ENCODE results near the gene TRAPPC10. TPM values are rescaled to one million over a fixed set of nuclear protein-coding genes. Genes with fewer than 3 reads are reported as not detected.

Gene TRAPPC10
- total and polyA plus RNA-seq, 9 of the 15 experiments (the other 6 are each of a cell fraction or from before 2014, with no cell fraction given): 1.1 to 33.8 (median 24.3) TPM

DNA sequence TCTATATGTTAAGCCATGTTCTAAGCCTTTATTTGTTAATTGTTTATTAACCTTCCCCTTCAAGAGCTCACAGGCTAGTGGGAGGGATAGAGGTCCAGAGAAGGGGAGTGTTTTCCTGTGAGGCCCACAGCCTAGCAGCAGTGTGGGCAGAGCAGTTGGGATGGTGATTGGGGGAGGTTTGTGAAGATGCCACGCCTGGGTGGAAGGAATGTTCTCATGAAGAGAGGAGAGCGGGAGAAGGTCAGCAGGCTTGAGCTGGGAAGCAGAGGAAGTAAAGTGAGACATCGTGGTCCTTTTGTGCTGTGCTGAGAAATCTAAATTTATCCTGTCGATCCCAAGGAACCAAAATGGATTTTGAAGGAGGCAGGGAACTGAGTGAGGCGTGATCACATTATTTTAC lies 42.6 kb downstream of the TRAPPC10 start:
- H3K4me1 ChIP-seq (replicated peaks in 1 of 2; ENCODE audit: control insufficient read depth in 2 of 2, insufficient read depth in 2 of 2, low read length in 2 of 2): 0 out of 5 replicates have a peak, but pooled peaks cover 0 to 8% of the 10 kb centered on the region in 2 experiments
- H3K9me3 ChIP-seq (replicated peaks; ENCODE audit: control insufficient read depth, insufficient read depth, low read depth, low read length): no peaks in the 10 kb centered on the region
- POLR2A ChIA-PET: interaction anchor here (0.6 to 1.9 kb wide), 4 partner anchors 9 to 200 kb away, joined by 3 to 4 read pairs (median 3); no protein-coding TSS in a partner anchor
- no peak overlapping the region for H2AFZ ChIP-seq (ENCODE audit: low read depth, low read length)
- no peak overlapping the region for H3K27ac ChIP-seq (ENCODE audit: extremely low read depth, low read depth, low read length)
- CTCF ChIA-PET (ENCODE audit: low intra/inter-chr PET ratio): no interaction called here
- H3K27me3 ChIP-seq (ENCODE audit: control insufficient read depth in 2 of 2, insufficient read depth in 2 of 2, low read length in 2 of 2): no peaks in the 10 kb centered on the region
- ATAC-seq (no peak), FAIRE-seq (no peak), DNase-seq (ENCODE audit: extremely low read depth in 1 of 4, low spot score in 3 of 4) (no peak)
- no TSS peak for BruUV-seq (replicated peaks)
- no peak overlapping the region for H3K4me3 ChIP-seq
- H3K79me2 ChIP-seq (ENCODE audit: control insufficient read depth, insufficient read depth, low read length): peaks cover 25% of the 10 kb centered on the region; the same call in 2 of the 3 replicates
- intact Hi-C loops (cut with micrococcal nuclease) (no loop called here), in situ Hi-C loops (cut with MboI) (no loop called here)
- WGBS (ENCODE audit: insufficient coverage, low coverage, missing lambda C conversion rate): 96% methylated on average over 5 of the region's 5 CpGs
- H4K20me1 ChIP-seq (replicated peaks; ENCODE audit: control insufficient read depth, insufficient read depth, low read length): no peaks in the 10 kb centered on the region
- peaks cover 96% of the 10 kb centered on the region; the same call in 2 of the 3 replicates for H3K36me3 ChIP-seq (ENCODE audit: control insufficient read depth, insufficient read depth, low read length)
- H3K9ac ChIP-seq (ENCODE audit: insufficient read depth in 1 of 2, low read depth in 2 of 2, low read length in 2 of 2): peak overlapping the region in 1 of 2 experiments; percentile 69; a peak in 1 of 4 replicates
- no peak overlapping the region for H3K4me2 ChIP-seq (ENCODE audit: insufficient read depth, low read length)
- no peaks in the 10 kb centered on the region for H3K9me1 ChIP-seq (ENCODE audit: control insufficient read depth, insufficient read depth, low read length)
- TF ChIP-seq, protein P1, sequence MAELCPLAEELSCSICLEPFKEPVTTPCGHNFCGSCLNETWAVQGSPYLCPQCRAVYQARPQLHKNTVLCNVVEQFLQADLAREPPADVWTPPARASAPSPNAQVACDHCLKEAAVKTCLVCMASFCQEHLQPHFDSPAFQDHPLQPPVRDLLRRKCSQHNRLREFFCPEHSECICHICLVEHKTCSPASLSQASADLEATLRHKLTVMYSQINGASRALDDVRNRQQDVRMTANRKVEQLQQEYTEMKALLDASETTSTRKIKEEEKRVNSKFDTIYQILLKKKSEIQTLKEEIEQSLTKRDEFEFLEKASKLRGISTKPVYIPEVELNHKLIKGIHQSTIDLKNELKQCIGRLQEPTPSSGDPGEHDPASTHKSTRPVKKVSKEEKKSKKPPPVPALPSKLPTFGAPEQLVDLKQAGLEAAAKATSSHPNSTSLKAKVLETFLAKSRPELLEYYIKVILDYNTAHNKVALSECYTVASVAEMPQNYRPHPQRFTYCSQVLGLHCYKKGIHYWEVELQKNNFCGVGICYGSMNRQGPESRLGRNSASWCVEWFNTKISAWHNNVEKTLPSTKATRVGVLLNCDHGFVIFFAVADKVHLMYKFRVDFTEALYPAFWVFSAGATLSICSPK (IDR thresholded peaks at IDR 0.05; ENCODE audit: borderline replicate concordance): no peak
- TF ChIP-seq TGIF2 (CRISPR knock-in tag; IDR thresholded peaks at IDR 0.05): no peak
- TF ChIP-seq GTF2A2 (tag; IDR thresholded peaks at IDR 0.05): no peak
- TF ChIP-seq, protein P2, sequence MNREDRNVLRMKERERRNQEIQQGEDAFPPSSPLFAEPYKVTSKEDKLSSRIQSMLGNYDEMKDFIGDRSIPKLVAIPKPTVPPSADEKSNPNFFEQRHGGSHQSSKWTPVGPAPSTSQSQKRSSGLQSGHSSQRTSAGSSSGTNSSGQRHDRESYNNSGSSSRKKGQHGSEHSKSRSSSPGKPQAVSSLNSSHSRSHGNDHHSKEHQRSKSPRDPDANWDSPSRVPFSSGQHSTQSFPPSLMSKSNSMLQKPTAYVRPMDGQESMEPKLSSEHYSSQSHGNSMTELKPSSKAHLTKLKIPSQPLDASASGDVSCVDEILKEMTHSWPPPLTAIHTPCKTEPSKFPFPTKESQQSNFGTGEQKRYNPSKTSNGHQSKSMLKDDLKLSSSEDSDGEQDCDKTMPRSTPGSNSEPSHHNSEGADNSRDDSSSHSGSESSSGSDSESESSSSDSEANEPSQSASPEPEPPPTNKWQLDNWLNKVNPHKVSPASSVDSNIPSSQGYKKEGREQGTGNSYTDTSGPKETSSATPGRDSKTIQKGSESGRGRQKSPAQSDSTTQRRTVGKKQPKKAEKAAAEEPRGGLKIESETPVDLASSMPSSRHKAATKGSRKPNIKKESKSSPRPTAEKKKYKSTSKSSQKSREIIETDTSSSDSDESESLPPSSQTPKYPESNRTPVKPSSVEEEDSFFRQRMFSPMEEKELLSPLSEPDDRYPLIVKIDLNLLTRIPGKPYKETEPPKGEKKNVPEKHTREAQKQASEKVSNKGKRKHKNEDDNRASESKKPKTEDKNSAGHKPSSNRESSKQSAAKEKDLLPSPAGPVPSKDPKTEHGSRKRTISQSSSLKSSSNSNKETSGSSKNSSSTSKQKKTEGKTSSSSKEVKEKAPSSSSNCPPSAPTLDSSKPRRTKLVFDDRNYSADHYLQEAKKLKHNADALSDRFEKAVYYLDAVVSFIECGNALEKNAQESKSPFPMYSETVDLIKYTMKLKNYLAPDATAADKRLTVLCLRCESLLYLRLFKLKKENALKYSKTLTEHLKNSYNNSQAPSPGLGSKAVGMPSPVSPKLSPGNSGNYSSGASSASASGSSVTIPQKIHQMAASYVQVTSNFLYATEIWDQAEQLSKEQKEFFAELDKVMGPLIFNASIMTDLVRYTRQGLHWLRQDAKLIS (CRISPR knock-in tag; IDR thresholded peaks at IDR 0.05): no peak
- TF ChIP-seq, protein P3, sequence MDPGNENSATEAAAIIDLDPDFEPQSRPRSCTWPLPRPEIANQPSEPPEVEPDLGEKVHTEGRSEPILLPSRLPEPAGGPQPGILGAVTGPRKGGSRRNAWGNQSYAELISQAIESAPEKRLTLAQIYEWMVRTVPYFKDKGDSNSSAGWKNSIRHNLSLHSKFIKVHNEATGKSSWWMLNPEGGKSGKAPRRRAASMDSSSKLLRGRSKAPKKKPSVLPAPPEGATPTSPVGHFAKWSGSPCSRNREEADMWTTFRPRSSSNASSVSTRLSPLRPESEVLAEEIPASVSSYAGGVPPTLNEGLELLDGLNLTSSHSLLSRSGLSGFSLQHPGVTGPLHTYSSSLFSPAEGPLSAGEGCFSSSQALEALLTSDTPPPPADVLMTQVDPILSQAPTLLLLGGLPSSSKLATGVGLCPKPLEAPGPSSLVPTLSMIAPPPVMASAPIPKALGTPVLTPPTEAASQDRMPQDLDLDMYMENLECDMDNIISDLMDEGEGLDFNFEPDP (CRISPR knock-in tag; IDR thresholded peaks at IDR 0.05): no peak
- TF ChIP-seq FOXJ3 (CRISPR knock-in tag; IDR thresholded peaks at IDR 0.05): no peak
- no peak for TF ChIP-seq MEIS2 (IDR thresholded peaks at IDR 0.05; ENCODE audit: partially characterized antibody)
- no peak for TF ChIP-seq MAFF (IDR thresholded peaks at IDR 0.05; ENCODE audit: low read length)
- no peak for TF ChIP-seq CBFA2T3 (IDR thresholded peaks at IDR 0.05)
- no peak for TF ChIP-seq CBX5 (IDR thresholded peaks at IDR 0.05; ENCODE audit: borderline replicate concordance, low read depth)
- no peak for TF ChIP-seq ZNF780A (CRISPR knock-in tag; IDR thresholded peaks at IDR 0.05)
- TF ChIP-seq ZNF589 (CRISPR knock-in tag; IDR thresholded peaks at IDR 0.05; ENCODE audit: low read depth): no peak
- TF ChIP-seq MTA1 (IDR thresholded peaks at IDR 0.05; ENCODE audit: borderline replicate concordance): no peak
- TF ChIP-seq, protein P4, sequence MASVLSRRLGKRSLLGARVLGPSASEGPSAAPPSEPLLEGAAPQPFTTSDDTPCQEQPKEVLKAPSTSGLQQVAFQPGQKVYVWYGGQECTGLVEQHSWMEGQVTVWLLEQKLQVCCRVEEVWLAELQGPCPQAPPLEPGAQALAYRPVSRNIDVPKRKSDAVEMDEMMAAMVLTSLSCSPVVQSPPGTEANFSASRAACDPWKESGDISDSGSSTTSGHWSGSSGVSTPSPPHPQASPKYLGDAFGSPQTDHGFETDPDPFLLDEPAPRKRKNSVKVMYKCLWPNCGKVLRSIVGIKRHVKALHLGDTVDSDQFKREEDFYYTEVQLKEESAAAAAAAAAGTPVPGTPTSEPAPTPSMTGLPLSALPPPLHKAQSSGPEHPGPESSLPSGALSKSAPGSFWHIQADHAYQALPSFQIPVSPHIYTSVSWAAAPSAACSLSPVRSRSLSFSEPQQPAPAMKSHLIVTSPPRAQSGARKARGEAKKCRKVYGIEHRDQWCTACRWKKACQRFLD (CRISPR knock-in tag; IDR thresholded peaks at IDR 0.05): no peak

All from K562 (cell line).